Activated effector memory CD4-positive, alpha-beta T cell treated with Interleukin-2 at 50 U/mL for 16 hours (primary cell): ENCODE results near the gene DEPDC7.

Experiments
- DNase-seq: peaks from one replicate; pipeline ENCODE4 v3.0.0-alpha.2; 2020

Gene DEPDC7

DNA sequence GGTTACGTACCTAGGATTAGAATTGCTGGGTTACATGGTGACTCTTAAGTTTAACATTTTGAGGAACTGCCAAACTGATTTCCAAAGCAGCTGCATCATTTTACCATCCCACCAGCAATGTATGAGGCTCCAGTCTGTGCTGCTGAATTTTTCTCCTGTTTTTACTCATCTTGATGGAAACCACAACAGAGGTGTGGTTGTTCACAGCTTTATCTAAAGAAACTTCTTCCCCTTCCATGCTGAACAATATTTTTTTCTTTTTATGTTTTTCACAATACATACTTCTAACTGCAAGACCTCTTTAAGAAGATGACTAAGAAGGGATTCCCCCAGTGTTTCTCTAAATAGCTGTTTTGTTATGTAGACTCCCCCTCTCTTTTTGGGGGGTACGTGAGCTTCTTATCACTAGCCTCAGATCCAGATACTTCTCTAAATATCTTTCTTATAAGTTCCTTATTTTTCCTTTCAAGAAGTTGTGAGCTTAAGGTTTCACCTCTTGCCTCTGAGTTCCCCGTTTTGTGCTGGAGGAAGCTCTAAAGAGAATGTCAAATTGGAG, 47.7 kb downstream of the DEPDC7 start:
- DNase-seq = no peak

- no peak for DNase-seq
Measured at GRCh38 chr11:33064033-33064825, 48.6 kb downstream of the DEPDC7 start.

- no peak for DNase-seq
Measured at GRCh38 chr11:33064866-33065265, 49.2 kb downstream of the DEPDC7 start.

DNA sequence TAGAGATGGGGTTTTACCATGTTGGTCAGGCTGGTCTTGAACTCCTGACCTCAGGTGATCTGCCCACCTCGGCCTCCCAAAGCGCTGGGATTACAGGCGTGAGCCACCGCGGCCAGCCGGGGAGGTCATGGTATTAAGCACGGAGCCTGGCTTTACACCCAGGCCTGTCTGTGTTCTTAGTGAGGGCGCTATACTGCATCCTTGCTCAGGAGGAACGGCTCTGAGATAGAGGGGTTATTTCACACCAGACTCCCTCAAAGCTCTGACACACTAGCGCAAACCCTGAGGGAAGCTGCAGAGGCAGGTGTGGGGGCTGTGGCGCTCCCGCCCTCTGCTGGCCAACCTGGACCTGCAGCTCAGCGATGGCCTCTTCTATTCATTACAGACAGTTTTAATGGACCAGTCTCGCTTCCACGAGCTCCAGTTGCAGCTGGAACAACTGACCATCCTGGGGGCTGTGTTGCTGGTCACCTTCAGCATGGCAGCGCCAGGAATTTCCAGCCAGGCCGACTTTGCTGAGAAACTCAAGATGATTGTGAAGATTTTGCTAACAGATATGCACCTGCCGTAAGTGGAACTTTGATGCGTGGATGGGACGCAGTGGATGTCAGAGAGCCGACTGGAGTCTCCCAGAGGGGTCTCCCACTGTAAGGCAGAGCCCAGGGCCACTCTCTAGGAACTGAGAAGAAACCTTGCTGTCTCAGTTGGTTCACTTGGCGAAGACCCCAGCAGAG, 49.9 kb downstream of the DEPDC7 start:
- peak; percentile 56 for DNase-seq

- no peak for DNase-seq
Measured at GRCh38 chr11:33067294-33067693, 51.6 kb downstream of the DEPDC7 start.

- no peak for DNase-seq
Measured at GRCh38 chr11:33068611-33069340, 53.1 kb downstream of the DEPDC7 start.

GRCh38 chr11:33072465-33072864, 56.8 kb downstream of the DEPDC7 start:
- no peak for DNase-seq
